ENCODE results near the gene ADGRG3.
A peak's percentile ranks its signal among the peaks of the same experiment; 100 is the strongest.

The ADGRG3 gene

GRCh38 chr16:57642160-57643135 lies 25.7 kb upstream of the ADGRG3 start:
- H3K4me3 ChIP-seq: no peak overlapping the region
- no peak for DNase-seq (ENCODE audit: low spot score)
- TF ChIP-seq, protein P1, sequence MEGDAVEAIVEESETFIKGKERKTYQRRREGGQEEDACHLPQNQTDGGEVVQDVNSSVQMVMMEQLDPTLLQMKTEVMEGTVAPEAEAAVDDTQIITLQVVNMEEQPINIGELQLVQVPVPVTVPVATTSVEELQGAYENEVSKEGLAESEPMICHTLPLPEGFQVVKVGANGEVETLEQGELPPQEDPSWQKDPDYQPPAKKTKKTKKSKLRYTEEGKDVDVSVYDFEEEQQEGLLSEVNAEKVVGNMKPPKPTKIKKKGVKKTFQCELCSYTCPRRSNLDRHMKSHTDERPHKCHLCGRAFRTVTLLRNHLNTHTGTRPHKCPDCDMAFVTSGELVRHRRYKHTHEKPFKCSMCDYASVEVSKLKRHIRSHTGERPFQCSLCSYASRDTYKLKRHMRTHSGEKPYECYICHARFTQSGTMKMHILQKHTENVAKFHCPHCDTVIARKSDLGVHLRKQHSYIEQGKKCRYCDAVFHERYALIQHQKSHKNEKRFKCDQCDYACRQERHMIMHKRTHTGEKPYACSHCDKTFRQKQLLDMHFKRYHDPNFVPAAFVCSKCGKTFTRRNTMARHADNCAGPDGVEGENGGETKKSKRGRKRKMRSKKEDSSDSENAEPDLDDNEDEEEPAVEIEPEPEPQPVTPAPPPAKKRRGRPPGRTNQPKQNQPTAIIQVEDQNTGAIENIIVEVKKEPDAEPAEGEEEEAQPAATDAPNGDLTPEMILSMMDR (IDR thresholded peaks at IDR 0.05): no peak
- H3K27ac ChIP-seq: peak overlapping the region in 1 of 2 donors; percentile 53

DNA sequence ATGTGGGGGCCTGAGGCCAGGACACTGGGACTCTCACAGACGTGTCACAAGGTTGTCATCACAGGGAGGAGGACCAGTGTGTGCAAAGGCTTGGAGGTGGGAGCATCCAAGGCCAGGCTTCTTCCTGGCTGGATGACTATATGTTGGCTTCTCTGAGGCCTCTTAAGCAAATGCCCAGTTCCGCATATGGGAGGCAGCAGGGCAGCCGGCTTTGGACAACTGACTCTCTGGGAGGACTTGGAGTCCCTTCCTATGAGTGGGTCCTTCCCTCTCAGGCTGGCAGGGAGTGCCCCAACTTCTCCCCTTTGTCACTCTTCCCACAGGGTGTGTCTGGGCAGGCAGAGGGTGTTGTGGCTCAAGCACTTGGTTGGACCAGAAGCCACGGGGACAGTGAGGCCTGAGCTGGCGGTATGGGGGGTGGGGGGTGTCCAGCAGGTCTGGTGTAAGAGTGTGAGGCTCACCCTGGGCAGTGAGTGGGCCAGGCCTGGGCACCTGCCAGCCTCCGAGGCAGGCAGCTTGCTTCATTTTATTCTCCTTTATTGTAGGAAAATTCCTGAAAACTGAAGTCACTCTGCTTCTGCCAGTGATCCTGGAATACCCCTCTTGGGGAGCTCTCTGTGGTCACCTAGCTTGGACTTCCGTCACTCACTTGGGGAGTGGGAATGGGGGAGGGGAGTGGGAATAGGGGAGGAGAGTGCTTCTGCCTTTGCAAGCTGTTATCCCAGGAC lies 24.8 kb upstream of the ADGRG3 start:
- Histone ChIP-seq H3K4me3 (no peak overlapping the region), H3K27ac (peak overlapping the region in 1 of 2 donors; percentile 53)
- DNase-seq (ENCODE audit: low spot score): no peak
- TF ChIP-seq, protein P1 (IDR thresholded peaks at IDR 0.05): no peak

- no peak for DNase-seq (ENCODE audit: low spot score)
- Histone ChIP-seq H3K27ac (no peak overlapping the region), H3K4me3 (no peak overlapping the region)
- TF ChIP-seq, protein P1 (IDR thresholded peaks at IDR 0.05): no peak
Measured at GRCh38 chr16:57643910-57644309, 24.2 kb upstream of the ADGRG3 start.

DNA sequence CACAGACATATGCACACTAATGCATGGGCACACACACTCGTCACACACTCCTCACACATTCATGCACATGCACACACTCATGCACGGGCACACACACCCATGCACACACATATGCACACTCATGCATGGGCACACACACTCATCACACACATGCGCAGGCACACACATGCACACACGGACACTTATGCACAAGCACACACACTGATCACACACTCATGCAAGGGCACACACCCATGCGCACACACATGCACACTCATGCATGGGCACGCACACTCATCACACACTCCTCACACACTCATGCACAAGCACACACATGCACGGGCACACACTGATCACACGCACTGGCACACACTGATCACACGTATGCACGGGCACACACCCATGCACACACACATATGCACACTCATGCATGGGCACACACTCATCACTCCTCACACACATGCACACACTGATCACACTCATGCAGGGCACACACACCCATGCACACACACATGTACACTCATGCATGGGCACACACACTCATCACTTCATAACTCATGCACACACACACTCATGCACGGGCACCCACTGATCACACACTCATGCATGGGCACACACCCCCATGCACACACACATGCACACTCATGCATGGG lies 23.6 kb upstream of the ADGRG3 start:
- Histone ChIP-seq H3K27ac (no peak overlapping the region), H3K4me3 (no peak overlapping the region)
- no peak for DNase-seq (ENCODE audit: low spot score)
- TF ChIP-seq, protein P1 (IDR thresholded peaks at IDR 0.05): no peak

GRCh38 chr16:57645169-57645568 lies 22.9 kb upstream of the ADGRG3 start:
- H3K4me3 ChIP-seq: no peak overlapping the region
- TF ChIP-seq, protein P1 (IDR thresholded peaks at IDR 0.05): no peak
- peak overlapping the region in 1 of 2 donors; percentile 33 for H3K27ac ChIP-seq
- no peak for DNase-seq (ENCODE audit: low spot score)

DNA sequence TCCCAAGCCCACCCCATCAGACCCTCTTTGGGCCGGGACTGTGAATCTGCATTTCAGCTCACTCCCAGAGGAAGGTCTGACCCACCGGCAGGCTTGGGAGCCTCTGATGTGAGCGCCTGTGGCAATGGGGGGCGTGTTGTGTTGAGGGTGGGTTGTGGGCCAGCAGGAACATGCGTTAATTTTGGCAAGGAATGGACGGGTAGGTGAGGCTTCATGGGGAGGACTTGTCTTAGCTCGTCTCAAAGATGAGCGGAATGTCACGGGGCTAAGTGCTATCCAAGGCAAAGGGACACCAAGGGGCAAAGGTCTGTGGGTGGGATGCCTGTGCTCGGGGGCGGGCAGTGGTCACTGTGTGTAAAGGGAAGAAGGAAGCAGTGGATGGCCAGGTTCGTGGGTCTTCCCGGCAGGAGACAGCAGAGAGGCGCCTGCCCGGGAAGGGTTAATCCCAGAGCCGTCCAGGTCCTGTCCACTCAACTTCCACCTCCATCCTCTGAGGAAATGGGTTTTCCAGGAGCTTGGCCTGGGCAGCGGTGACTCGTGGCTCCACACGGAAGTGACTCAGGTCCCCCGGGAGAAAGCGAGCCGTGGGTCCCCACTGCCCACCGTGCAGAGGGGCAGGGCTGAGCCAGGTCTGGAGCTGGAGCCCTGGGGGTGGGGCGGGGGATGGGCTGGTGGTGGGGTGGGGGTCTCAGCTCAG lies 22.3 kb upstream of the ADGRG3 start:
- Histone ChIP-seq H3K4me3 (no peak overlapping the region), H3K27ac (peak overlapping the region in 1 of 2 donors; percentile 33)
- TF ChIP-seq, protein P1 (IDR thresholded peaks at IDR 0.05): no peak
- no peak for DNase-seq (ENCODE audit: low spot score)

All from coronary artery (tissue), 2 donors.